Skeletal muscle satellite cell (primary cell): ENCODE data around the gene SFXN2.
"Not testable (repeated sequence)": the region's sequence is repeated elsewhere in the genome, so short reads cannot be mapped to it uniquely, and the experiment has no call there.

Source experiments
- H3K27me3 ChIP-seq: 2 replicates; pipeline ENCODE4 v1.7.0; 2013; ENCODE audit warnings: low read length; ENCODE audit not compliant: control insufficient read depth, insufficient read depth
- H3K36me3 ChIP-seq: 2 replicates; pipeline ENCODE4 v1.7.0; 2013; ENCODE audit warnings: mild to moderate bottlenecking, control low read depth, low read length; ENCODE audit not compliant: insufficient read depth
- H3K4me1 ChIP-seq: 2 replicates; pipeline ENCODE4 v1.7.0; 2013; ENCODE audit warnings: low read length; ENCODE audit not compliant: control insufficient read depth, insufficient read depth
- H3K4me2 ChIP-seq: 2 replicates; pipeline ENCODE4 v1.7.0; 2013; ENCODE audit warnings: mild to moderate bottlenecking, low read length
- H3K4me3 ChIP-seq: 2 replicates; pipeline ENCODE4 v1.7.0; 2013; ENCODE audit warnings: low read length
- H3K9ac ChIP-seq: 2 replicates; pipeline ENCODE4 v1.7.0; 2013; ENCODE audit warnings: mild to moderate bottlenecking, low read depth, low read length, moderate library complexity
- H3K9me3 ChIP-seq: replicated peaks from 2 replicates; pipeline ENCODE4 v1.7.0; 2013; ENCODE audit warnings: mild to moderate bottlenecking, control low read depth, low read length

Gene SFXN2

GRCh38 chr10:102712843-102713538 lies 1.4 kb upstream of the SFXN2 start:
- peak overlapping the region; percentile 85 for H3K4me2 ChIP-seq
- H3K9me3 ChIP-seq = no peaks in the 10 kb centered on the region
- no peaks in the 10 kb centered on the region for H3K27me3 ChIP-seq
- peaks cover 34% of the 10 kb centered on the region for H3K4me1 ChIP-seq
- peaks cover 6% of the 10 kb centered on the region for H3K36me3 ChIP-seq
- H3K9ac ChIP-seq = peak overlapping the region; percentile 92
- peak overlapping the region; percentile 96 for H3K4me3 ChIP-seq

- peak overlapping the region; percentile 85 for H3K4me2 ChIP-seq
- peaks cover 6% of the 10 kb centered on the region for H3K36me3 ChIP-seq
- H3K9ac ChIP-seq = peak overlapping the region; percentile 92
- H3K9me3 ChIP-seq = no peaks in the 10 kb centered on the region
- peaks cover 39% of the 10 kb centered on the region for H3K4me1 ChIP-seq
- H3K27me3 ChIP-seq = no peaks in the 10 kb centered on the region
- peak overlapping the region; percentile 96 for H3K4me3 ChIP-seq
Observed at GRCh38 chr10:102713539-102713813, 960 bp upstream of the SFXN2 start.

DNA sequence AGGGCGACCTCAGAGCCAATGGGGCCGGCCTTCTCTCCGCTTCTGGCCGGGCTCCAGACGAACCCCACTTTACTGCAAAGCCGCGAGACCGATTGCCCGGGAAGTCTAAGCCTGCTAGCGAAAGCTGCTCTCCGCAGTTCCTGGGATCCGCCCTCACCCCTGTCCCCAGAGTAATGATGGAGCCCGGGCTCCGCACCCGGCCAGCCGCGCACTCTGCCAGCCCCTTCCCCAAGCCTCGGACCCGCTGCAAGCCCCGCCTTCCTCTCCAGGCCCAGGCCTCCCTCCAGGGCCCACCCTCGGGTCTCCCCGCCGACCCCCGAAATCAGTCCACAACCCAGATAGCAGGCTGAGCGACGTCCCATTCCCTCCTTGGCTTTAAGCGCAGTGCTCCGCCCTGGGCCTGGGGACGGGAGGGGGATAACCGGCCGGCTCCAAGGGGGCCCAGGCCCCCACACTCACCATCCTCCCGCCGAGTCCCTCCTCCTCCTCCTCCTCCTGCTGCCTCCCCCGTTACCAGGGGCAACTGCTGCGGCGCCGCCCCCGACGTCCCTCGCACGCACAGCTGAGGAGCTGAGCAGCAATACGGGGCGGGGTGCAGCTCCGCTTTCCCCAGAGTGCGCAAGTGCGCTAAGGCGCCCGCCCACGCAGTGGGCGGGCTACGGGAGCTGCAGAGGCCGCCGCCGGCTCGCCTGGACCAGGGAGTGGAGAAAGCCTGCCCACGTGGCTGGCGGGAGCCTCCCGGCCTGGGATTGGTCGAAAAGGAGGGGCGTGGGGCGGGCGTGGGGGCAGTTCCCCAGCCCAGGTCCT lies 419 bp upstream of the SFXN2 start, which contains the start of gene ARL3:
Gene ARL3 (minus strand): TSS at position 584 of the 807 bp plus-strand sequence. CDS start 122 bp downstream, at position 462.
- Histone ChIP-seq H3K4me3 (peak within 1 kb of the TSS; percentile 96), H3K9me3 (no peaks in the 10 kb centered on the region), H3K4me2 (peak within 1 kb of the TSS; percentile 95), H3K4me1 (peaks cover 39% of the 10 kb centered on the region), H3K36me3 (peaks cover 6% of the 10 kb centered on the region), H3K27me3 (no peaks in the 10 kb centered on the region), H3K9ac (peak within 1 kb of the TSS; percentile 92)

DNA sequence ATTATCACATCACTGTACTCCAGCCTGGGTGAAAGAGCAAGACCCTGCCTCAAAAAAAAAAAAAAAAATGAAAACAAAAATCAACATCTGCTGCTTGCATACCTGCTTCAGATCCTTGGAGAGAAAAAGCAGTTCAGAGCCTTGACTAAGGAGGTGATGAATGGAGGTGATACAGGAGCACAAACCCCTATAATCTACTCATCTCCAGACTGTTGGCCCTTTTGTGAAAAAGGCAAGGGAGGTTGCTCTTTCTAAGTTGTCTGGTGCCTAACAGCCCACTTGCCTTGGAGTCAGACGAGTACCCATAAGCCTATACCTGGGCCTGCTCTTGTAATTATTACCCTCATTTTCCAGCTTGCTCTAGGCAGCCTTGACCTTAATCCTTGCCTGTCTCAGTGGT lies 1.4 kb downstream of the SFXN2 start:
- Histone ChIP-seq H3K9me3 (no peaks in the 10 kb centered on the region), H3K4me1 (peaks cover 29% of the 10 kb centered on the region)

GRCh38 chr10:102716900-102717565 lies 2.6 kb downstream of the SFXN2 start:
- H3K4me1 ChIP-seq = peaks cover 24% of the 10 kb centered on the region
- not testable (repeated sequence) for H3K4me2 ChIP-seq, H3K36me3 ChIP-seq, H3K4me3 ChIP-seq, H3K9me3 ChIP-seq, H3K9ac ChIP-seq, H3K27me3 ChIP-seq

More for the DNA sequence above, 1.4 kb downstream of the SFXN2 start:
- Histone ChIP-seq H3K27me3 (no peaks in the 10 kb centered on the region), H3K4me3 (no peak overlapping the region), H3K36me3 (peaks cover 6% of the 10 kb centered on the region), H3K4me2 (no peak overlapping the region), H3K9ac (no peak overlapping the region)

- Histone ChIP-seq H3K4me1 (peaks cover 15% of the 10 kb centered on the region), H3K4me3 (no peak overlapping the region)
Observed at GRCh38 chr10:102718220-102718619, 3.8 kb downstream of the SFXN2 start.

GRCh38 chr10:102720337-102720736 lies 5.9 kb downstream of the SFXN2 start:
- H3K4me2 ChIP-seq = no peak overlapping the region
- no peaks in the 10 kb centered on the region for H3K9me3 ChIP-seq
- H3K9ac ChIP-seq = no peak overlapping the region
- H3K27me3 ChIP-seq = no peaks in the 10 kb centered on the region
- H3K4me1 ChIP-seq = peaks cover 11% of the 10 kb centered on the region
- H3K36me3 ChIP-seq = peaks cover 6% of the 10 kb centered on the region
- H3K4me3 ChIP-seq = no peak overlapping the region

More at GRCh38 chr10:102718220-102718619, 3.8 kb downstream of the SFXN2 start:
- Histone ChIP-seq H3K27me3 (no peaks in the 10 kb centered on the region), H3K9me3 (no peaks in the 10 kb centered on the region), H3K4me2 (no peak overlapping the region), H3K9ac (no peak overlapping the region), H3K36me3 (peaks cover 6% of the 10 kb centered on the region)

- Histone ChIP-seq H3K9me3 (no peaks in the 10 kb centered on the region), H3K4me1 (peaks cover 6% of the 10 kb centered on the region), H3K9ac (no peak overlapping the region), H3K36me3 (peaks cover 6% of the 10 kb centered on the region), H3K4me2 (no peak overlapping the region), H3K27me3 (no peaks in the 10 kb centered on the region), H3K4me3 (no peak overlapping the region)
Observed at GRCh38 chr10:102720775-102721301, 6.4 kb downstream of the SFXN2 start.

GRCh38 chr10:102721954-102722353 lies 7.5 kb downstream of the SFXN2 start:
- Histone ChIP-seq H3K9ac (no peak overlapping the region), H3K4me3 (no peak overlapping the region), H3K4me1 (peaks cover 14% of the 10 kb centered on the region), H3K27me3 (no peaks in the 10 kb centered on the region), H3K9me3 (no peaks in the 10 kb centered on the region), H3K36me3 (peaks cover 6% of the 10 kb centered on the region), H3K4me2 (no peak overlapping the region)

DNA sequence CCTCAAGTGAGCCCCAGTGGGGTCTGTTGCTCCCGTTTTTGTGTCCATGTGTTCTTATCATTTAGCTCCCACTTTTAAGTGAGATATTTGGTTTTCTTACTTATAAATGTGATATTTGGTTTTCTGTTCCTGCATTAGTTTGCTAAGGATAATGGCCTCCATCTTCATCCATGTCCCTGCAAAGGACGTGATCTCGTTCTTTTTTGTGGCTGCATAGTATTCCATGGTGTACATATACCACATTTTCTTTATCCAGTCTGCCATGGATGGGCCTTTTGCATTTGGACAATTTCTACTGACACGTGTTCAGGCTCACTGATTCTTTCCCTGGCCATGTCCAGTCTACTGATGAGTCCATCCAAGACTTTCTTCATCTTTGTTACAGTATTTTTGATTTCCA lies 9.6 kb downstream of the SFXN2 start:
- Histone ChIP-seq H3K36me3 (no peaks in the 10 kb centered on the region), H3K4me3 (no peak overlapping the region), H3K4me2 (no peak overlapping the region), H3K9me3 (no peaks in the 10 kb centered on the region), H3K9ac (no peak overlapping the region), H3K27me3 (no peaks in the 10 kb centered on the region), H3K4me1 (peaks cover 10% of the 10 kb centered on the region)

- Histone ChIP-seq H3K4me2 (no peak overlapping the region), H3K9me3 (no peaks in the 10 kb centered on the region), H3K4me1 (peaks cover 10% of the 10 kb centered on the region), H3K9ac (no peak overlapping the region), H3K4me3 (no peak overlapping the region), H3K36me3 (no peaks in the 10 kb centered on the region), H3K27me3 (no peaks in the 10 kb centered on the region)
Observed at GRCh38 chr10:102726274-102726673, 11.8 kb downstream of the SFXN2 start.
